Stimulated activated CD4-positive, alpha-beta T cell treated with anti-CD3 and anti-CD28 coated beads, Interleukin-2, amount 100 ng/mL, for 4 hours (primary cell): Measurements from ENCODE around the gene APOC3.

ENCODE experiments used
- DNase-seq: peaks from one replicate; pipeline ENCODE4 v3.0.0-alpha.2; 2020; ENCODE audit warnings: low read depth

APOC3 gene

GRCh38 chr11:116875194-116875593 is 45.5 kb downstream of the APOC3 start:
- no peak for DNase-seq

GRCh38 chr11:116876656-116877055 is 46.9 kb downstream of the APOC3 start:
- DNase-seq: no peak

- DNase-seq: no peak
Measured at GRCh38 chr11:116879800-116880625, 50.3 kb downstream of the APOC3 start.

- DNase-seq: no peak
Measured at GRCh38 chr11:116881143-116881542, 51.4 kb downstream of the APOC3 start.

- DNase-seq: no peak
Measured at GRCh38 chr11:116882386-116882785, 52.7 kb downstream of the APOC3 start.
